ENCODE measurements around the gene MRTFA. TPM values are rescaled to one million over a fixed set of nuclear protein-coding genes. Genes with fewer than 3 reads are reported as not detected.

MRTFA gene
- total RNA-seq, 1 donor from 2014 or later, result 19.2 TPM

DNA sequence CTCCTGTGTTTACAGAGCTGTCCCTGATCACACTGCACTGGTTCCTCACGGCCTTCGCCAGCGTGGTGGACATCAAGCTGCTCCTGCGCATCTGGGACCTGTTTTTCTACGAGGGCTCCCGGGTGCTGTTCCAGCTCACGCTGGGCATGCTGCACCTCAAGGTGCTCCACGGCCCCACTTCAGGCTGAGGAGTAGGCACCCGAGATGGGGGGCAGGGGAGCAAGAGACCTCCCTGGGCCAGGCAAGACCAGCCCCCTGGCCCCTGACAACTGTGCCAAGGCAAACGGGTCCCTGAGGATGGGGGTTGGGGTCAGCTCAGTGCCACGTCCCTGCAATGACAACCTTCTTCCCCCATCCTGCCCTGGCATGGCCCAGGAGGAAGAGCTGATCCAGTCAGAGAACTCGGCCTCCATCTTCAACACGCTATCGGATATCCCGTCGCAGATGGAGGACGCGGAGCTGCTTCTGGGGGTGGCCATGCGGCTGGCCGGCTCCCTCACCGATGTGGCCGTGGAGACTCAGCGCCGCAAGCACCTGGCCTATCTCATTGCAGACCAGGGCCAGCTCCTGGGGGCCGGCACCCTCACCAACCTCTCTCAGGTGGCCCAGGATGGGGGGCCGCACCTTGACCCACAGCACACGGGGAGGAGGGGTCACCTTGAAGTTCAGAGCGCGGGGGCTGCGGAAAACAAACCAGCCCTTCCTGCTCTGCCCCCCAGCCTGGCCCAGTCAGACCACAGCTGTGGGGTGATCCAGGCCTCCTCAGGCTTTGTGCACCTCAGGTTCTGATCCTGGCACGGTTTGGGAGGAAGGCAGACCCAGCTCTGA, 230.2 kb downstream of the MRTFA start:
- Histone ChIP-seq H3K27ac (replicated peaks) (no peak overlapping the region), H3K9me3 (replicated peaks) (no peaks in the 10 kb centered on the region), H3K36me3 (peaks cover 84% of the 10 kb centered on the region), H3K27me3 (ENCODE audit: low read depth) (no peaks in the 10 kb centered on the region), H3K4me1 (peaks cover 11% of the 10 kb centered on the region), H3K4me3 (no peak overlapping the region)
- intact Hi-C loops (cut with micrococcal nuclease), result no loop called here
- DNase-seq, result no peak
- TF ChIP-seq, protein P1, sequence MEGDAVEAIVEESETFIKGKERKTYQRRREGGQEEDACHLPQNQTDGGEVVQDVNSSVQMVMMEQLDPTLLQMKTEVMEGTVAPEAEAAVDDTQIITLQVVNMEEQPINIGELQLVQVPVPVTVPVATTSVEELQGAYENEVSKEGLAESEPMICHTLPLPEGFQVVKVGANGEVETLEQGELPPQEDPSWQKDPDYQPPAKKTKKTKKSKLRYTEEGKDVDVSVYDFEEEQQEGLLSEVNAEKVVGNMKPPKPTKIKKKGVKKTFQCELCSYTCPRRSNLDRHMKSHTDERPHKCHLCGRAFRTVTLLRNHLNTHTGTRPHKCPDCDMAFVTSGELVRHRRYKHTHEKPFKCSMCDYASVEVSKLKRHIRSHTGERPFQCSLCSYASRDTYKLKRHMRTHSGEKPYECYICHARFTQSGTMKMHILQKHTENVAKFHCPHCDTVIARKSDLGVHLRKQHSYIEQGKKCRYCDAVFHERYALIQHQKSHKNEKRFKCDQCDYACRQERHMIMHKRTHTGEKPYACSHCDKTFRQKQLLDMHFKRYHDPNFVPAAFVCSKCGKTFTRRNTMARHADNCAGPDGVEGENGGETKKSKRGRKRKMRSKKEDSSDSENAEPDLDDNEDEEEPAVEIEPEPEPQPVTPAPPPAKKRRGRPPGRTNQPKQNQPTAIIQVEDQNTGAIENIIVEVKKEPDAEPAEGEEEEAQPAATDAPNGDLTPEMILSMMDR (IDR thresholded peaks at IDR 0.05; ENCODE audit: borderline replicate concordance), result no peak

DNA sequence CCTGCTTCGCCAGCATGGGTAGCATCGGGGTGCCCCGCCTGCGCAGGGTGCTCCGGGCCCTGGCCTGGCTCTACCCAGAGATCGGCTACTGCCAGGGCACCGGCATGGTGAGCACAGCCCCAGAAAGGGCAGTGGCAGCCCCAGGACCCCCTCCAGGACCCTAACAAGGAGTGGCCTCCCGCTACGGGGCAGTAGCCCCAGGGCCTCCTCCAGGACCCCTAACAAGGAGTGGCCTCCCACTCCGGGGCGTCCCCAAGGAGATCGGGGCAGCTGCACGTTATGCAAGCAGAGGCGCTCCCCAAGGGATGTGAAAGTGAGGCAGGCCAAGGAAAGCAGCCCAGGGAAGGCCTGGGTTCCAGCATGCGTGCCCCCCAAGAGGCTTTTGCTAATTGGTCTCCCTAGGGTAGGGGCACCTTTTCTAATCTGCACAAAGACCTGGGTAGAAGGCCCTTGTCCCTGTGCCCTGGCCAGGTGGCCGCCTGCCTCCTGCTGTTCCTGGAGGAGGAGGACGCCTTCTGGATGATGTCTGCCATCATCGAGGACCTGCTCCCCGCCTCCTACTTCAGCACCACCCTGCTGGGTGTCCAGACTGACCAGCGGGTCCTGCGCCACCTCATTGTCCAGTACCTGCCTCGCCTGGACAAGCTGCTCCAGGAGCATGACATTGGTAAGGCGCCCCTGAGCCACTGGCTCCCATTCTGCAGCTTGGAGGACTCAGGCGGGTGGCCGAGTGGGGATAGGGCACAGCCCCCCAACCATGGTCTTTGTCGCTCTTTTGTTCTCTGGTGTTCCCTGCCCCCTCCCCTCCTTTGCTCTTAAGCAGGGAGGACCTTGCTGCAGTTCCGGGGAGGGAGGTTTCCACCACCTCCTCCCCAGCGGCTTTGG, 231.1 kb downstream of the MRTFA start:
- no peak for DNase-seq

DNA sequence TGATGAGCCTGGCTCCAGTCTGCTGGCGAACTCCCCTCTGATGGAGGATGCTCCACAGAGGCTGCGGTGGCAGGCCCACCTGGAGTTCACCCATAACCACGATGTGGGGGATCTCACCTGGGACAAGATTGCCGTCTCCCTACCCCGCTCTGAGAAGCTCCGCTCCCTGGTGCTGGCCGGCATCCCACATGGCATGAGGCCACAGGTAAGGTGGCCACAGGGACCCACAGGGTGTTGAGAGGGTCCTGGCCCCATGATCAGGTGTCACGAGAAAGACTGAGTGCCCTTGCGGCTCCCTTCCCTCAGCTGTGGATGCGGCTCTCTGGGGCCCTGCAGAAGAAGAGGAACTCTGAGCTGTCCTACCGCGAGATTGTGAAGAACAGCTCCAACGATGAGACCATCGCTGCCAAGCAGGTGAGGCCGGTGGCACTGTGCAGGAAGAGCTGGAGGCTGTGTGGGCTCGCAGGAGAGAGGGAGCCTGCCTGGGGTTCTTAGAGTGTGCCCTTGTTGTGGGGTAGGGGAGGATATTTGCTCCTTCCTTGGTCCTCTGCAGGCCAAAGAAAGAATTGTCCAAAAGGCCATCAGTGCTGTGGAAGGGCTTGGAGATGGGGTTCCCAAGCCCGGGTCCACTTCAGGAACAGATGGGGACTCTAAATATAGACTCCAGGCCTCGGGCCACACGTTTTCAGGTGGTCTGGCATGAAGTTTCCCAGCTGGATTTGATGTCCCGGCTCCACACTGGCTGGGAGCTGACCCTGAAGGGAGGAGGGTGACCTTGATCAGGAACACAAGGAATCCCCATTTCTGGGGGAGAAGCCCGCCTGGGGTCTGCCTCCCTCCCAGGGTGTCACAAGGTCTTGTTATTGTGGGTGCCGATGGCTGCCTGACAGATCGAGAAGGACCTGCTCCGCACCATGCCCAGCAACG, 232.0 kb downstream of the MRTFA start:
- no peaks in the 10 kb centered on the region for H3K27me3 ChIP-seq (ENCODE audit: low read depth)
- DNase-seq, result no peak
- TF ChIP-seq, protein P1 (IDR thresholded peaks at IDR 0.05; ENCODE audit: borderline replicate concordance), result no peak
- peaks cover 72% of the 10 kb centered on the region for H3K36me3 ChIP-seq
- H3K27ac ChIP-seq (replicated peaks), result no peak overlapping the region
- intact Hi-C loops (cut with micrococcal nuclease), result no loop called here
- no peak overlapping the region for H3K4me3 ChIP-seq
- H3K4me1 ChIP-seq, result peaks cover 20% of the 10 kb centered on the region
- no peaks in the 10 kb centered on the region for H3K9me3 ChIP-seq (replicated peaks)

More for the DNA sequence above, 231.1 kb downstream of the MRTFA start:
- peaks cover 81% of the 10 kb centered on the region for H3K36me3 ChIP-seq
- H3K27ac ChIP-seq (replicated peaks), result no peak overlapping the region
- intact Hi-C loops (cut with micrococcal nuclease), result no loop called here
- H3K9me3 ChIP-seq (replicated peaks), result no peaks in the 10 kb centered on the region
- TF ChIP-seq, protein P1 (IDR thresholded peaks at IDR 0.05; ENCODE audit: borderline replicate concordance), result no peak
- no peaks in the 10 kb centered on the region for H3K27me3 ChIP-seq (ENCODE audit: low read depth)
- H3K4me3 ChIP-seq, result no peak overlapping the region
- peaks cover 12% of the 10 kb centered on the region for H3K4me1 ChIP-seq

DNA sequence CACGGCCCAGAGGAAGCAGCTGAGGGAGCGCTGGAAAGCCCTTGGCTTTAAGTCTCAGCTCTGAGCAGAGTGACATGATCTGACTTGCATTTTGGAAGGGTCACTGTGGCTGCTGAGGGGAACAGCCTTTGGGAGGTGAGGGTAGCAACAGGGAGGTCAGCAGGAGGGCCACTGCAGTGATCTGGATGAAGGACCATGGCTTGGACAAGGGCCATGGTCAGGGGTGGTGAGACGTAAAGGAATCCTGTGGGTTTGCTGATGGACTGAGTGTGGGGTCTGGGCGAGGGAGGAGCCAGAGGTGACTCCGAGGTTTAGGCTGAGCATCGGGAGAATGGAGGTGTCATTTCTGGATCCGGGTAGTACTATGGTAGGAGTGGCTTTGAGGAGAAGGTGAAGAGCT, 232.9 kb downstream of the MRTFA start:
- intact Hi-C loops (cut with micrococcal nuclease), result no loop called here
- Histone ChIP-seq H3K4me3 (no peak overlapping the region), H3K27ac (replicated peaks) (no peak overlapping the region), H3K27me3 (ENCODE audit: low read depth) (no peaks in the 10 kb centered on the region), H3K4me1 (peaks cover 26% of the 10 kb centered on the region), H3K36me3 (peaks cover 63% of the 10 kb centered on the region), H3K9me3 (replicated peaks) (no peaks in the 10 kb centered on the region)
- TF ChIP-seq, protein P1 (IDR thresholded peaks at IDR 0.05; ENCODE audit: borderline replicate concordance), result no peak
- DNase-seq, result no peak

DNA sequence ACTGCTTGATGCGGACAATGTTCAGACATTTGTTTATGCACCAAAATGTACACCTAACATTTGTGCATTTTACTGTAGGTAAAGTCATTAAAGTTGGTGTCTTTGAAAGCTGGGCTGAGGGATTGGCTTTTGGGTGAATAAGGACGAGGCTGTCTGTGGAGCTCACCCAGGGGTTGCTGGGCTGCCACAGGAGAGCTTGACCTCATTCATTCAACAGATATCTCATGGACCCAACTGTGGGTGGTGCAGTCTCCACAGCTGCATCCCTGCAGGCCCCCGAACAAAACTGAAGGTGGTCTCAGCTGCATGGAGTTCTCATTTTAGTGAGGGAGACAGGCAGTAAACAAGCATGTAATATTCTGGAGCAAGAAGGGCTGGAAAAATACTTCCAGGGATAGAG, 233.4 kb downstream of the MRTFA start:
- Histone ChIP-seq H3K27ac (replicated peaks) (no peak overlapping the region), H3K4me3 (no peak overlapping the region), H3K27me3 (ENCODE audit: low read depth) (no peaks in the 10 kb centered on the region), H3K4me1 (peaks cover 26% of the 10 kb centered on the region), H3K36me3 (peaks cover 59% of the 10 kb centered on the region), H3K9me3 (replicated peaks) (no peaks in the 10 kb centered on the region)
- no peak for DNase-seq
- intact Hi-C loops (cut with micrococcal nuclease), result no loop called here
- TF ChIP-seq, protein P1 (IDR thresholded peaks at IDR 0.05; ENCODE audit: borderline replicate concordance), result no peak

Data from left ventricle myocardium inferior (tissue), 1 donor.